ENCODE measurements around the gene NINL.

DNA sequence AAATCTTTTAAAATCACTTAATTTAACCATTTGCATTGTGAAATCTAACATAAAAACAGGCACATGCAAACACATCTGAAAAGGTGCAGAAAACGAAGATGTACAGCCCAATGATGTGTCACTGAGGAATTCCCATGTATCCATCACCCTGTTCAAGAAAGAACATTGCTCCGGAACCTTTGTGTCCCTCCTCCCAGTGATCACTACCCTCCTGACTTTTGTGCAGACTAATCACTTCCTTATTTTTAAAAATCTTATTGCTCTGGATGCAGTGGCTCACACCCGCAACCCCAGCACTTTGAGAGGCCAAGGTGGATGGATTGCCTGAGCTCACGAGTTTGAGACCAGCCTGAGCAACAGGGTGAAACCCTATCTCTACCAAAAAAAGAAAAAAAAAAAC is 163.3 kb downstream of the NINL start:
- TF ChIP-seq, protein P1, sequence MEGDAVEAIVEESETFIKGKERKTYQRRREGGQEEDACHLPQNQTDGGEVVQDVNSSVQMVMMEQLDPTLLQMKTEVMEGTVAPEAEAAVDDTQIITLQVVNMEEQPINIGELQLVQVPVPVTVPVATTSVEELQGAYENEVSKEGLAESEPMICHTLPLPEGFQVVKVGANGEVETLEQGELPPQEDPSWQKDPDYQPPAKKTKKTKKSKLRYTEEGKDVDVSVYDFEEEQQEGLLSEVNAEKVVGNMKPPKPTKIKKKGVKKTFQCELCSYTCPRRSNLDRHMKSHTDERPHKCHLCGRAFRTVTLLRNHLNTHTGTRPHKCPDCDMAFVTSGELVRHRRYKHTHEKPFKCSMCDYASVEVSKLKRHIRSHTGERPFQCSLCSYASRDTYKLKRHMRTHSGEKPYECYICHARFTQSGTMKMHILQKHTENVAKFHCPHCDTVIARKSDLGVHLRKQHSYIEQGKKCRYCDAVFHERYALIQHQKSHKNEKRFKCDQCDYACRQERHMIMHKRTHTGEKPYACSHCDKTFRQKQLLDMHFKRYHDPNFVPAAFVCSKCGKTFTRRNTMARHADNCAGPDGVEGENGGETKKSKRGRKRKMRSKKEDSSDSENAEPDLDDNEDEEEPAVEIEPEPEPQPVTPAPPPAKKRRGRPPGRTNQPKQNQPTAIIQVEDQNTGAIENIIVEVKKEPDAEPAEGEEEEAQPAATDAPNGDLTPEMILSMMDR (conservative IDR thresholded peaks at IDR 0.05 in 1 of 2, IDR thresholded peaks at IDR 0.05 in 1 of 2; ENCODE audit: extremely low read depth in 1 of 2, insufficient read depth in 1 of 2, low read depth in 1 of 2, low read length in 2 of 2) = no peak
- no peak for TF ChIP-seq EZH2 (IDR thresholded peaks at IDR 0.05; ENCODE audit: borderline replicate concordance, low read length)
